Measurements from ENCODE around the gene ARL5B. TPM values are rescaled to one million over a fixed set of nuclear protein-coding genes. Genes with fewer than 3 reads are reported as not detected.

Gene ARL5B
- total RNA-seq, 1 experiment from 2014 or later = 12.2 TPM

DNA sequence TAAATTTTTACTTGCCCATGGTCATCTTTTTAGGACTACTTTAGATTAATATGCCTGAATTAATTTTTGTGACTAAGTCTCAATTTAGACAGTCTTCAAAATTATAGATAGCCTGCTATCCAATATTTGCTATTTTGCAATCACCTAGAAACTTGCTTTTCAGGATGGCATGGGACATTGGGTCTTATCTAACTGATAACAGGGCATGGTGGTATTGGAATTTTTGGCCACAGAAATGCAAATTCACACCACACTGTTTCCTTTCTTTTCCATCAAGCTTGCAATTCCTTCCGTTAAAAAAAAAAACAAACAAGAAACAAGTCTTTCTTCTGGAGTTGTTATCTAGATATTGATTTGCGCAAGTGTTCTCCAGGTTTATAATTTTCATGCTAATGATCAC is 8.8 kb downstream of the ARL5B start:
- no peak overlapping the region for H3K27ac ChIP-seq (ENCODE audit: low read length)
- no peaks in the 10 kb centered on the region for H3K27me3 ChIP-seq (ENCODE audit: control insufficient read depth, insufficient read depth, low read length)
- TF ChIP-seq CTCF (IDR thresholded peaks at IDR 0.05) (no peak), REST (IDR thresholded peaks at IDR 0.05; ENCODE audit: insufficient read depth in 1 of 2, low read depth in 2 of 2, low read length in 1 of 2) (no peak), POLR2AphosphoS5 (IDR thresholded peaks at IDR 0.05; ENCODE audit: low read depth, low read length) (no peak), SIN3A (IDR thresholded peaks at IDR 0.05; ENCODE audit: borderline replicate concordance, insufficient read depth, low read depth, low read length) (no peak), TCF7L2 (IDR thresholded peaks at IDR 0.05; ENCODE audit: low read depth, low read length) (no peak)
- POLR2A ChIA-PET = no interaction called here
- intact Hi-C loops (cut with micrococcal nuclease; ENCODE audit: unreplicated experiment) (no loop called here), in situ Hi-C loops (cut with HindIII; ENCODE audit: low pct_unique_long_range_greater_than_20kb, low sequenced_read_pairs) (no loop called here)
- peaks cover 2% of the 10 kb centered on the region for H3K36me3 ChIP-seq (ENCODE audit: control insufficient read depth, insufficient read depth, low read length)
- no TSS peak for BruUV-seq (replicated peaks)
- no peak for DNase-seq (ENCODE audit: low read depth, low spot score)
- no peak overlapping the region for H3K4me3 ChIP-seq (ENCODE audit: low read depth in 2 of 2, low read length in 2 of 2)
- CTCF ChIA-PET = no interaction called here
- ATAC-seq = no peak
- H3K4me1 ChIP-seq (ENCODE audit: control insufficient read depth, insufficient read depth, low read length) = no peaks in the 10 kb centered on the region; the same call in 1 of the 2 replicates
- H3K9me3 ChIP-seq (ENCODE audit: control insufficient read depth, insufficient read depth, low read depth, low read length) = no peaks in the 10 kb centered on the region

- TF ChIP-seq TCF7L2 (IDR thresholded peaks at IDR 0.05; ENCODE audit: low read depth, low read length) = no peak
- no peak for TF ChIP-seq SIN3A (IDR thresholded peaks at IDR 0.05; ENCODE audit: borderline replicate concordance, insufficient read depth, low read depth, low read length)
- TF ChIP-seq CTCF (IDR thresholded peaks at IDR 0.05) = no peak
- no peak for TF ChIP-seq POLR2AphosphoS5 (IDR thresholded peaks at IDR 0.05; ENCODE audit: low read depth, low read length)
- no peak for TF ChIP-seq REST (IDR thresholded peaks at IDR 0.05; ENCODE audit: insufficient read depth in 1 of 2, low read depth in 2 of 2, low read length in 1 of 2)
- Histone ChIP-seq H3K9me3 (ENCODE audit: control insufficient read depth, insufficient read depth, low read depth, low read length) (no peaks in the 10 kb centered on the region), H3K27me3 (ENCODE audit: control insufficient read depth, insufficient read depth, low read length) (no peaks in the 10 kb centered on the region), H3K36me3 (ENCODE audit: control insufficient read depth, insufficient read depth, low read length) (peaks cover 12% of the 10 kb centered on the region), H3K4me1 (ENCODE audit: control insufficient read depth, insufficient read depth, low read length) (no peaks in the 10 kb centered on the region), H3K4me3 (ENCODE audit: low read depth in 2 of 2, low read length in 2 of 2) (no peak overlapping the region), H3K27ac (ENCODE audit: low read length) (no peak overlapping the region)
- BruUV-seq (replicated peaks) = no TSS peak
- CTCF ChIA-PET = no interaction called here
- DNase-seq (ENCODE audit: low read depth, low spot score) (no peak), ATAC-seq (no peak)
- POLR2A ChIA-PET = no interaction called here
- in situ Hi-C loops (cut with HindIII; ENCODE audit: low pct_unique_long_range_greater_than_20kb, low sequenced_read_pairs) (no loop called here), intact Hi-C loops (cut with micrococcal nuclease; ENCODE audit: unreplicated experiment) (no loop called here)
Observed at GRCh38 chr10:18675086-18675801, 16.0 kb downstream of the ARL5B start.
